ENCODE results near the gene ZPBP. TPM values are rescaled to one million over a fixed set of nuclear protein-coding genes. Genes with fewer than 3 reads are reported as not detected.

The ZPBP gene
- total and polyA plus RNA-seq, 2 experiments from 2014 or later, result not detected

DNA sequence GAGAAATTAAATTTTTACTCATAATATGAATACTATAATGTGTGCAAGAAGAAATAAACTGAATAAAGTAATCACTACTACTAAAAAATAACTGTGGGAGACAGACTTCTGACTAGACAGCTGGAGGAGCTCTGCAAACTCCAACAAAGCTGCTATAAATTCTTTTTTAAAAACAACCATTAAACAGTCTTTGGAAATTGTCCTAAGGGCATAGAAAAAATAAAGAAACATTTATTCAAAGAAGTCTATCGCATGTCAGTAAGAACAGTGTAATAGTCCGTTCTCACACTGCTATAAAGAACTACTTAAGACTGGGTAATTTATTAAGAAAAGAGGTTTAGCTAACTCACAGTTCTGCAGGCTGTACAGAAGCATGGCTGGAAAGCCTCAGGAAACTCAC, 56.0 kb downstream of the ZPBP start:
- H3K27ac ChIP-seq, result no peak overlapping the region
- H3K4me1 ChIP-seq (ENCODE audit: insufficient read depth), result no peaks in the 10 kb centered on the region
- H3K4me2 ChIP-seq, result no peak overlapping the region
- H3K36me3 ChIP-seq (replicated peaks; ENCODE audit: insufficient read depth, low read depth), result no peaks in the 10 kb centered on the region
- DNase-seq (ENCODE audit: low spot score), result no peak
- H3K9me2 ChIP-seq (replicated peaks; ENCODE audit: insufficient read depth), result no peaks in the 10 kb centered on the region
- no peak overlapping the region for H2AFZ ChIP-seq
- H3K4me3 ChIP-seq, result no peak overlapping the region
- H3K9me3 ChIP-seq (ENCODE audit: low read depth), result no peaks in the 10 kb centered on the region
- no peaks in the 10 kb centered on the region for H3K27me3 ChIP-seq
- TF ChIP-seq, protein P1, sequence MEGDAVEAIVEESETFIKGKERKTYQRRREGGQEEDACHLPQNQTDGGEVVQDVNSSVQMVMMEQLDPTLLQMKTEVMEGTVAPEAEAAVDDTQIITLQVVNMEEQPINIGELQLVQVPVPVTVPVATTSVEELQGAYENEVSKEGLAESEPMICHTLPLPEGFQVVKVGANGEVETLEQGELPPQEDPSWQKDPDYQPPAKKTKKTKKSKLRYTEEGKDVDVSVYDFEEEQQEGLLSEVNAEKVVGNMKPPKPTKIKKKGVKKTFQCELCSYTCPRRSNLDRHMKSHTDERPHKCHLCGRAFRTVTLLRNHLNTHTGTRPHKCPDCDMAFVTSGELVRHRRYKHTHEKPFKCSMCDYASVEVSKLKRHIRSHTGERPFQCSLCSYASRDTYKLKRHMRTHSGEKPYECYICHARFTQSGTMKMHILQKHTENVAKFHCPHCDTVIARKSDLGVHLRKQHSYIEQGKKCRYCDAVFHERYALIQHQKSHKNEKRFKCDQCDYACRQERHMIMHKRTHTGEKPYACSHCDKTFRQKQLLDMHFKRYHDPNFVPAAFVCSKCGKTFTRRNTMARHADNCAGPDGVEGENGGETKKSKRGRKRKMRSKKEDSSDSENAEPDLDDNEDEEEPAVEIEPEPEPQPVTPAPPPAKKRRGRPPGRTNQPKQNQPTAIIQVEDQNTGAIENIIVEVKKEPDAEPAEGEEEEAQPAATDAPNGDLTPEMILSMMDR (IDR thresholded peaks at IDR 0.05; ENCODE audit: poor library complexity), result no peak
- TF ChIP-seq EZH2phosphoT487 (IDR thresholded peaks at IDR 0.05; ENCODE audit: low read depth, severe bottlenecking, unreplicated experiment) (no peak), EZH2 (IDR thresholded peaks at IDR 0.05; ENCODE audit: borderline replicate concordance) (no peak)
- no peaks in the 10 kb centered on the region for H3K79me2 ChIP-seq
- 37% methylated on average over 2 of the region's 2 CpGs for WGBS (ENCODE audit: low lambda C conversion rate, missing lambda C conversion rate)
- H4K20me1 ChIP-seq (ENCODE audit: insufficient read depth, poor library complexity, severe bottlenecking), result no peaks in the 10 kb centered on the region

DNA sequence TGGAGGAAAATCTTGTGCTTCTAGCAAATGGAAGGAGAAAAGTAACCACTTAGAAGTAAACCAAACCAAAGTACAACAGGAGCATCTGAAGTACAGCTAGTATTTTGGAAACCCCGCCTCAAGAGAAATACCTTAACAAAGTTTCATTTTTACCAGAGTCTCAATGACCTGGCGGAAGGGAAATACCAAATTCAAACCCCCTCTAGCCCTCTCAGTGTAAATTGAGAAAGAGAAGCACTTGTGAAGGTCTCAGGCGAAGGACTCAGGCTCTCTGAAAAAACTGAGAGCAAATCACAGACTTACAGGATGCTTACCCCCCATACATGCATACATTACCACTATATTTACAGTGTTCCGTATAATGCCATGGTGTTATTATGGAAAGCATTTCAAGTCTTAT, 70.1 kb downstream of the ZPBP start:
- H3K4me1 ChIP-seq (ENCODE audit: insufficient read depth), result no peaks in the 10 kb centered on the region
- 89% methylated on average over 4 of the region's 4 CpGs for WGBS (ENCODE audit: low lambda C conversion rate, missing lambda C conversion rate)
- H2AFZ ChIP-seq, result no peak overlapping the region
- no peak overlapping the region for H3K4me3 ChIP-seq
- no peaks in the 10 kb centered on the region for H3K36me3 ChIP-seq (replicated peaks; ENCODE audit: insufficient read depth, low read depth)
- H3K9me2 ChIP-seq (replicated peaks; ENCODE audit: insufficient read depth), result no peaks in the 10 kb centered on the region
- no peaks in the 10 kb centered on the region for H4K20me1 ChIP-seq (ENCODE audit: insufficient read depth, poor library complexity, severe bottlenecking)
- TF ChIP-seq EZH2phosphoT487 (IDR thresholded peaks at IDR 0.05; ENCODE audit: low read depth, severe bottlenecking, unreplicated experiment), result no peak
- TF ChIP-seq EZH2 (IDR thresholded peaks at IDR 0.05; ENCODE audit: borderline replicate concordance), result no peak
- TF ChIP-seq, protein P1 (IDR thresholded peaks at IDR 0.05; ENCODE audit: poor library complexity), result no peak
- H3K27ac ChIP-seq, result no peak overlapping the region
- H3K9me3 ChIP-seq (ENCODE audit: low read depth), result no peaks in the 10 kb centered on the region
- H3K4me2 ChIP-seq, result no peak overlapping the region
- no peak for DNase-seq (ENCODE audit: low spot score)
- H3K79me2 ChIP-seq, result no peaks in the 10 kb centered on the region
- H3K27me3 ChIP-seq, result no peaks in the 10 kb centered on the region

DNA sequence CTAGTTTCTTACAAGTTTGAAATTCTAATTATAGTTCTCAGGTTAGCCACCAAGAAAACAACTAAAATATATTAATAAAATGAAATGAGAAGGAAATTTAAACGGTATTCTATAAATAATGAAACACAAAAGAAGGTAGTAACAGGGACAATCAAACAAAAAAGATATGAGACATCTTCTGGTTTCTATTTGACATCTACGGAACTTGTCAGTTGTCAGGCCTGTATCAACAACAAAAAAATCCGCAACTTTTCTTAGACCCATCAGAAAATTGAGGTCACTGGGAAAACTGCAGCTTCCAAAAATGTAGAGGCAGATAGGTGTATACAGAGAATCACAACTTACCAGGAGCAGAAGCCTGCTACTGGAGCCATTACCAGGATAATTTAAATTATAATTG, 70.6 kb downstream of the ZPBP start:
- TF ChIP-seq EZH2phosphoT487 (IDR thresholded peaks at IDR 0.05; ENCODE audit: low read depth, severe bottlenecking, unreplicated experiment), result no peak
- no peak for TF ChIP-seq EZH2 (IDR thresholded peaks at IDR 0.05; ENCODE audit: borderline replicate concordance)
- TF ChIP-seq, protein P1 (IDR thresholded peaks at IDR 0.05; ENCODE audit: poor library complexity), result no peak
- DNase-seq (ENCODE audit: low spot score), result no peak
- no peaks in the 10 kb centered on the region for H3K27me3 ChIP-seq
- no peaks in the 10 kb centered on the region for H3K36me3 ChIP-seq (replicated peaks; ENCODE audit: insufficient read depth, low read depth)
- H3K9me2 ChIP-seq (replicated peaks; ENCODE audit: insufficient read depth), result no peaks in the 10 kb centered on the region
- no peaks in the 10 kb centered on the region for H3K9me3 ChIP-seq (ENCODE audit: low read depth)
- H3K4me3 ChIP-seq, result no peak overlapping the region
- H4K20me1 ChIP-seq (ENCODE audit: insufficient read depth, poor library complexity, severe bottlenecking), result no peaks in the 10 kb centered on the region
- WGBS (ENCODE audit: low lambda C conversion rate, missing lambda C conversion rate), result 80% methylated on average over 3 of the region's 3 CpGs
- no peaks in the 10 kb centered on the region for H3K79me2 ChIP-seq
- H3K4me1 ChIP-seq (ENCODE audit: insufficient read depth), result no peaks in the 10 kb centered on the region
- no peak overlapping the region for H3K4me2 ChIP-seq
- H2AFZ ChIP-seq, result no peak overlapping the region
- no peak overlapping the region for H3K27ac ChIP-seq

DNA sequence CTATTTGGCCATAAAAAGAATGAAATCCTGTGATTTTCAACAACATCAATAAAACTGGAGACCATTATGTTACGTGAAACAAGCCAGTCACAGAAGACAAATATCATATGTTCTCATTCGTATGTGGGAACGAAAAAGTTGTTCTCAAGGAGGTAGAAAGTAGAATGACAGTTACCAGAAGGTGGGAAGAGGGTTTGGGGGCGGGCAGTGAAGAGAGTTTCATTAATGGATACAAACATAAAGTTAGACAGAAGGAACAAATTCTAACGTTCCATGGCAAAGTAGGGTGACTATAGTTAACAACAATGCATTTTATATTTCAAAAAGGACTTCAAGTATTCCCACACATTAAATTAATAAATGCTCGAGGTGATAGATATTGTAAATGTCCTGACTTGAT, 97.4 kb downstream of the ZPBP start:
- H3K9me2 ChIP-seq (replicated peaks; ENCODE audit: insufficient read depth), result no peaks in the 10 kb centered on the region
- WGBS (ENCODE audit: low lambda C conversion rate, missing lambda C conversion rate), result 81% methylated on average over 6 of the region's 6 CpGs
- H4K20me1 ChIP-seq (ENCODE audit: insufficient read depth, poor library complexity, severe bottlenecking), result no peaks in the 10 kb centered on the region
- no peaks in the 10 kb centered on the region for H3K27me3 ChIP-seq
- H3K9me3 ChIP-seq (ENCODE audit: low read depth), result no peaks in the 10 kb centered on the region
- no peak for TF ChIP-seq EZH2phosphoT487 (IDR thresholded peaks at IDR 0.05; ENCODE audit: low read depth, severe bottlenecking, unreplicated experiment)
- TF ChIP-seq EZH2 (IDR thresholded peaks at IDR 0.05; ENCODE audit: borderline replicate concordance), result no peak
- TF ChIP-seq, protein P1 (IDR thresholded peaks at IDR 0.05; ENCODE audit: poor library complexity), result no peak
- H2AFZ ChIP-seq, result no peak overlapping the region
- no peak overlapping the region for H3K4me2 ChIP-seq
- H3K27ac ChIP-seq, result no peak overlapping the region
- no peak for DNase-seq (ENCODE audit: low spot score)
- no peaks in the 10 kb centered on the region for H3K79me2 ChIP-seq
- H3K4me1 ChIP-seq (ENCODE audit: insufficient read depth), result no peaks in the 10 kb centered on the region
- H3K4me3 ChIP-seq, result no peak overlapping the region
- H3K36me3 ChIP-seq (replicated peaks; ENCODE audit: insufficient read depth, low read depth), result no peaks in the 10 kb centered on the region

All from hepatocyte (in vitro differentiated cells).